ENCODE results near the gene SETD7.
"Not testable (repeated sequence)": the region's sequence is repeated elsewhere in the genome, so short reads cannot be mapped to it uniquely, and the experiment has no call there.

SETD7 gene

GRCh38 chr4:139508581-139509237 lies 47.3 kb downstream of the SETD7 start:
- no peak for DNase-seq

DNA sequence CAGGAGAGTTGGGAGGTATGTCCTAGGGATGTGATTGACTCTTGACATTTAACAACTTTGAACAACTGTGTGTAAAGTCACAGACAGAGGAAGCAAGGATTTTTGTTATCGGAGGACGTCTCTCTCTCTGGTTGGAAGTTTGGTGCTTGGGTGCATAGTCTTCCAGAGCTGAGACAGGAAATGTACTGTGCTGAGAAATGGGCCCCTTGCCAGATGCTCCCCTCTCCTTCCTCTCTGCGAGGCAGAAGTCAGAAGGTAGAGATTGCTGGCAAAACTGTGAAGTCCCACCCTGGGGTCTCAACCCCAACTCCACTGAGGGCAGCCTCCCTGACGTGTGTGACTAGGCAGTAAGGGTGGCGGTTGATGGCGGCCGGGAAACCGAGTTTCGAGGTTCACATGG lies 49.2 kb downstream of the SETD7 start:
- no peak for DNase-seq

DNA sequence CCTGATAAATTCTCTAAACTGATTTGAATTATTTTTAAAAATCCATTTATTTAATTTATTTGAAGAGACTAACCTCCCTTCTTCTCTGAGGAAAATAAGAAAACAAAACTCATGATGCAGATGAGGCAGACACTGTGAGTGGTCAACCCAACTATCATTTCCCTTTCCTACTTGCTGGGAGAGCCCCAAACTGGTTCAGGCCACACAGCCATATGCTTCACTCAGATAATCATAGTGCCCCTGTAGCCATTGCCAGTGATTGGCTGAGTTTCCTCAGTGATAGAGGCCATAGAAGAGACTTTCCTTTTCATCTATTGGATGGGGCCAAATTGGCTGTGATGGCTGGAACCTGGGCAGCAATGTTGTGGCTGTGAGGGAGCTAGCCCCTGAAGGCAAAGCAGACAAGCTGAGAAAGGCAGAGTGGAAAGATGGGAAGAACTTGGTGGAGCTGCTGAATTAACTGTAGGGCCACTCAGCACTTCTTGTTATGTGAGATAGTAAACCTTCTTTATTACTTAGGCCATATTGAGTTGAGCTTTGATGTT lies 52.3 kb downstream of the SETD7 start:
- DNase-seq = no peak

- DNase-seq = no peak
These were observed 53.8 kb downstream of the SETD7 start for GRCh38 chr4:139501927-139502899.

DNA sequence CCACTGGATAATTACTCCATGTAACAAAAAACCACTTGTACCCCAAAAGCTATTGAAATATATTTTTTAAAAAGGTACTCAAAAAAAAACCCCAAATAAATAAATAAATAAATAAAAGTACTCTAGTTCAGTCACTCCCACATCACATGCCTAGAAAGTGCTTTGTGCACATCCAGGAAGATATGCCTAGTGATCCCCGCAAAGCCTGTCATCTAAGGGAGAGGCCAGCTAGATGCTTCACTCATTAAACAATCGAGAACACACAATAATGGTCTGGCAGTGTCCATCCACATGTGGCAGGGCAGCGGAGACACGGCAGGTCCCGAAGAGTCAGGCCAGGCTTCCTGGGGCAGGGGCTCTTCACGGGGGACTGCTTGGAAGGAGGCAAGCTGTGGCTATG lies 54.5 kb downstream of the SETD7 start:
- DNase-seq = no peak

DNA sequence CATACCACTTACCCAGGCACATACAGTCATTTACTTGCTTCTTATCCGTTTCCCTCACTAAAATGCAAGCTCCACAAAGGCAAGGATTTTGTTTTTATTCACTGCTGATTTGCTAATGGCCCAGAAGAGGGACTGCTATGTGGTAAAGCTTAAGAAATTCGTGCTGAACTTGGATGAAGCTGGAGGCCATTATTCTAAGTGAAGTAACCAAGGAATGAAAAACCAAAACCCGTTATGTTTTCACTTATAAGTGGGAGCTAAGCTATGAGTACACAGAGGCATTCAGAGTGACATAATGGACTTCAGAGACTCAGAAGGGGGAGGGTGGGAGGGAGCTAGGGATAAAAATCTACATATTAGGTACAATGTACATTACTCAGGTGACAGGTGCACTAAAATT lies 54.9 kb downstream of the SETD7 start:
- DNase-seq = no peak

DNA sequence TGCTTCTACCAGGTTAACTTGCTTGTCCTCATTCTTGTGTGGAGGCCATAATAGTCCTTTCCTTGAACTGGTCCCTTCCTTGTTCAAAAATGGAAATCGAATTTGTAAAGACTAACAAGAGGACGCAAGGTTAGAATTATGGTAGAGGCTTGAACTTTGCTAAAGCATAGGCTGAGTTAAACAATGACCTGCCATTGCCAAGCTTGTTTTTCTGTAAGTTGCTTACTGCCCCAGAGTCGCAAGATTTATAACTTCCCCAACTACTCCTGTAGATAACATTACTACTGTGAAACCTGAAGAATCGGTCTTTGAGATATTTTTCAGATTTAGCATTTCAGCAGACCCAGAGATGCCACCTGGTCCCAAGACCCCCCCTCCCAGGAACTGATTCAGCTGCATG lies 56.8 kb downstream of the SETD7 start:
- DNase-seq = no peak

DNA sequence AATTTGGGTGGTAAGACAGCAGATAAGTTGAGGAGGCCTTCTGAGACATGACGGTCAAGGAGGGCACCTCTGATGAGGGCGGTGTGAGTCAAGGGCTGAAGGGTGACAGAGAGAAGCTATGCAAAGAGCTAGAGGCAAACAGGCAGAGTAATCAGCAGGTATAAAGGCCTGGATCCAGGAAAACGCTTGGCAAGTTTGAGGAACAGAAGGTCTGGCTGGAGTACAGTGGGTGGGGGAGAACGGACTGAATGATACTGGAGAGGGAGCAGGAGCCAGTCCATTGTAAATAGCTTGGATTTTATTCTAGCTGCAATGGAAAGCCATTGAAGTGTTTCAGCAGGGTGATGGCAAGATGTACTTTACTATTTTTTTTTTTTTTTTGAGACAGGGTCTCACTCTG lies 62.8 kb downstream of the SETD7 start:
- DNase-seq = no peak

DNA sequence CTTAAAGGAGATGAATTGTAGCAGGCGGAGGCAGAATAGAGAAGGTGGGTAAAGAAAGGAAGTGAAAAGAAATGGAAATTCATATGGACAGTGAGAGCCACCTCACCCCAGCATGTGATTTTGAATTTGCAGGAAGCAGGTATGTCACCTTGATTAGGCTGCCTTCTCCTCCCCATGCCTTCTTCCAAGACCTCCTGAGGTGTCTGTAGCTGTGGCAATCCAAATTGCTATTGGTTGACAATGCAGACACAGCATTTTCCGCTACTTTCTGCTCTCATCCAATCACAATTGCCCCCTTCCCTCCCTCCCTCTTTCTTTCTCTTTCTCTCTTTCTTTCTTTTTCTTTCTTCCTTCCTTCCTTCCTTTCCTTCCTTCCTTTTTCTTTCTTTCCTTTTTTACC lies 63.6 kb downstream of the SETD7 start:
- DNase-seq = no peak

DNA sequence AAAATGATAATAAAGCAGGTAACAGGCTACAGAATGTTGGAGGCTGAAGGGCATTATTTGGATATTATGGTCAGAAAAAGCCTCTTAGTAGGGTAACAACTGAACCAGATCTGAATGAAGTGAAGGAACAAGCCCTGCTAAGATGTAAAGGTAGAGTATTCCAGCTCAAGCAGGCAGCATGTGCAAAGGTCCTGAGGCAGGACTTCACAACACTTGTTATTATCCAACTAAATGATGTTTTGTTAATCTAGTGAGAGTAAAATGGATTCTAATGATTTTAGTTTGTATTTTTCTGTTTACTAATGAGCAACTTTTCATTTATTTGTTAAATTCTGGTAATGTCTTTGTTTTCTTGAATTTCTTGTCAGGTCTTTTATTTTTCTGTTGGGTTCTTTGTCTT lies 66.4 kb downstream of the SETD7 start:
- DNase-seq = no peak

- no peak for DNase-seq
These were observed 67.6 kb downstream of the SETD7 start for GRCh38 chr4:139488442-139488841.

DNA sequence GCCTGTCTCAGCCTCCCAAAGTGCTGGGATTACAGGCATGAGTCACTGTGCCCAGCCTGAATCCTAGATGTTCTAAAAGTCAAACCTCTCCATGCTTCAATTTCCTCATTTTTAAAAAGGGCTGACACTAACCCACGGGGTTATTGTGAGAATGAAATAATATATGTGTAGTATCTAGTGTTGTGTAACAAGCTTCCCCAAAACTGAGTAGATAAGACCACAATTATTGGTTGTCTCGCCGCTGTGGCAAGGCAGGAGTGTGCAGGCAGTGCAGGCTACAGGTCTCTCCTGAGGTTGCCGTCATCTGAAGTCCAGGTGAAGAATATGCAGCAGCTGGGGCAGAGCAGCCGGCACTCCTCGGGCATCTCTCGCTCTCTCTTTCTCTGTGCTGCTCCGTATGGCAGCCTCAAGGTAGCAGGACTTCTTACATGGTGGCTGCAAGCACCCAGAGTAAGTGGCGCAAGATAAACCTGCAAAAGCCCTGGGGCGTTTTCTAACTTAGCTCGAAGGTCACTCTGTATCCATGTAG lies 71.2 kb downstream of the SETD7 start:
- DNase-seq = no peak

DNA sequence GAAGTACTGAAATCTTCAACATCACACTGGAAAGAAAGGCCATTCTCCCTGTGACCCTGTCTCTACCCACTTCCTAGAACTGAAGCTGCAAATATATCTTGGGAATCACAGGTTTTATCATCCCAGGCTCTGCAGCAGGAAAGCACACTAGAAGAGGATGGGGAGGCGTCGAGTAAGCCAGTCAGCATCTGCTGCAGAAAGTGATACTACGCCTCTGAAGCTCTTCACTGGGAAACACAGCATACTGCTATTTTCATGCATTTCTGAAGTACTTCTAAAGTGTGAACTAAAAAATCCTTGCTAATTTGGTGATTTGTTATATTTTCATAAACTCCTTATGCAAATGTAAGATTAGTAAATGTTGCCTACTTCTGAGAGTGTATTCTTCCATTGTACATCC lies 73.0 kb downstream of the SETD7 start:
- DNase-seq = no peak

DNA sequence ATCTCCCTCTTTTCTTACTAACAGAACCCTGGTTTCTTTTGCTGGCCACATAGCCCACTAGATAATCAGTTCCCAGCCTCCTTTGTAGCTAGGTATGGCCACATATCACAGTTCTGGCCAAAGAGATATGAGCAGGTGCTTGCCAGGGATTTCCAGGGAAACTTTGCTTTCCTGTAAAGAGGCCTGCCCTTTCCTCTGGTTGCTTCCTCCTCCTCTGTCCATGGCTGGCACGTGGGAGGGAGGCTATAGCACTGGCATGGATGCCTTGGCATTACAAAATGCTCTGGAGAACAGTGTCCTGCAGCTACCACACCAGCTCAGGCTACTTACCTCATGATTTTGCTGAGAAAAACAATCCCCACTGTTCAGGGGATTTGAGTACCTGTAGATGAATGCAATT lies 74.6 kb downstream of the SETD7 start:
- no peak for DNase-seq

GRCh38 chr4:139476363-139476762 lies 79.7 kb downstream of the SETD7 start:
- no peak for DNase-seq

DNA sequence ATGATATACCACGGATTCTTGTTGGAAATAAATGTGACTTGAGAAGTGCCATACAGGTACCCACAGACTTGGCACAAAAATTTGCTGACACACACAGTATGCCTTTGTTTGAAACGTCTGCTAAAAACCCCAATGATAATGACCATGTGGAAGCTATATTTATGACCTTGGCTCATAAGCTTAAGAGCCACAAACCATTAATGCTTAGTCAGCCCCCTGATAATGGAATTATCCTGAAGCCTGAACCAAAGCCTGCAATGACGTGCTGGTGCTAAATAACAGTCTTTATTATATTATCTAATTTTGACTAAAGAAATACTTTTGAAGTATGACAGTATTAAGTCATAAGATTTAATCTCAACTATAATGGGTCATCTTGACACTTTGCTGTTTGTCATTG lies 83.2 kb downstream of the SETD7 start:
- DNase-seq = no peak

DNA sequence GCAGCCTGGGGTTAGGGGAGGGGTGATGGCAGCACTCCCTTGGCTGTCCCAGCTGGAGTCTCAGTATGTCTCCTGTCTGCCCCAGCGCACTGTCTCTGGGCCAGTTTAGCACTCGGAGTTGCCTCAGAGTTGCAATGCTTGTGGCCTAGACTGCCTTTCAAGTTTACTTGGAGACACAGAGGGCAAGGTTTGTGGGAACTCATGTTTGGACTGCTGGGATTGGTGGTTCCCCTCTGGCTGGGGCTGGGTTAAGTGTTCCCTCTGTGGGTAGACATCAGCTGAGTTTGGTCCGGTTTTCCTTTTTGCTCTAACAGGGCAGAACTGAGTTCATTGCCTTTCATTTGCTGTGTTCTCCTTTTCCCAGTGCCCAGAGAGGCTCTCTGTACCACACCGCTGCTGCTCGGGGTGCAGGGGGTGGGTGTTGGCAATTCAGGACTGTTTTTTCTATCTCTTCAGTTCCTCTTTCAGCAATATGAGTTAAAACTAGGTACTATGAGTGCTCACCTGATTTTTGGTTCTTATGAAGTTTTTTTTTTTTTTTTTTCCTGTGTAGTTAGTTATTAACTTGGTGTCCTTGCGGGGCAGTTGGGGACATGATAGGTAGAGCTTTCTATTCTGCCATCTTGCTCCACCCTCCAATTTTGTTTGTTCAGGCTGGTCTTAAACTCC lies 84.9 kb downstream of the SETD7 start:
- DNase-seq = no peak

- DNase-seq = no peak
These were observed 85.7 kb downstream of the SETD7 start for GRCh38 chr4:139470295-139470694.

- DNase-seq = no peak
These were observed 86.2 kb downstream of the SETD7 start for GRCh38 chr4:139469869-139470268.

- DNase-seq = no peak
These were observed 86.8 kb downstream of the SETD7 start for GRCh38 chr4:139469216-139469615.

- not testable (repeated sequence) for DNase-seq
These were observed 87.3 kb downstream of the SETD7 start for GRCh38 chr4:139468756-139469155.

DNA sequence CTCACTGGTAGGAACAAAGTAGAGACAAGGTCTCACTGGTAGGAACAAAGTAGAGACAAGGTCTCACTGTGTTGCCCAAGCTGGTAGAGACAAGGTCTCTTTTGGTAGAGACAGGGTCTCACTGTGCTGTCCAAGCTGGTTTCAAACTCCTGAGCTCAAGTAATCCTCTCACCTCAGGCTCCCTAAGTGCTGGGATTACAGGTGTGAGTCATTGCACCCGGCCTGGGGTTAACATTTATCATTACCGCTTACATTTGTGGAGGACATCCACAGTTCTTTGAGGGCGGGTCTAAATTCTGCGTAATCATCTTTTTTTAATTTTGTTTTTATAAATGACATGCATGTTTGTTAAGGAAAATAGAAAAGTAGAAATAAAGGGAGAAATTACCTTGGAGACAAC lies 90.1 kb downstream of the SETD7 start:
- no peak for DNase-seq

DNA sequence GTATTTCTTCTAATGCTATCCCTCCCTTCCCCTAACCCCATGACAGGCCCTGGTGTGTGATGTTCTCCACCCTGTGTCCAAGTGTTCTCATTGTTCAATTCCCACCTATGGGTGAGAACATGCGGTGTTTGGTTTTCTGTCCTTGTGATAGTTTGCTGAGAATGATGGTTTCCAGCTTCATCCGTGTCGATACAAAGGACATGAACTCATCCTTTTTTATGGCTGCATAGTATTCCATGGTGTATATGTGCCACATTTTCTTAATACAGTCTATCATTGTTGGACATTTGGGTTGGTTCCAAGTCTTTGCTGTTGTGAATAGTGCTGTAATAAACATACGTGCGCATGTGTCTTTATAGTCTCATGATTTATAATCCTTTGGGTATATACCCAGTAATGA lies 91.5 kb downstream of the SETD7 start:
- DNase-seq = not testable (repeated sequence)

Data from NCI-H2081 (cell line).